ENCODE results near the gene PRDM11.

DNA sequence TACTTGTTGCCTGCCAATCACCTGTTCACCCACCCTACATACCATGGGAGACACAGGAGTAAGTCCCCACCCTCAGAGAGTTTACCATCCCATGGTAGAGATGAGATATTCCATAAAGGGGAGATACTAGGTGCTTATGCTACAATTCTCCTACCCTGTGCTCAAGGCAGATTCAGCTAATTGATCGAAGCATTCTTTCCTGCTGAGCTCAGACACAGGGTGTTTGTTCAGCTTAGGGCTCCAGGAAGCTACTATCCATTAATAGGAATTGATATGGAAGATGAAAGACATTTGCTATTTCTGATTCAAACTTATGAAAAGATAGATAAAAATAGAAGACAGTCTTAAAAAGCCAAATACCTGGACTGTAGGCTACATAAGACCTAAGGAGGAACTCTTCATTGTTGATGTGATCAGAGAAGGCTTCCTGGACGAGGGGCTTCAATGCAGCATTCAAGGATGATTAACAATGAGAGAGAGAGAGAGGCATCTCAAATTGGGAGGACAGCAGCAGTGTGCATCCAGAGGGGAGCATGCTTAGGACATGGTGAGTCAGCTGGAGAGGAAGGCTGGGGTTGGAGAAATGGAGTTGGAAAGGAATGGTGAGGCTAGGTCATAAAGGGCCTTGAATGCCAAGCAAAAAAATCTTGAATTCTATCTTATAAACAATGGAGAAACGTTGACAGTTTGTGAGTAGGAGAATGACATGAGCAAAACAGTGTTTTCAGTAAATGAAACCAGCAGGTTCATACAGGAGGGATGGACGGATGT, 124.7 kb downstream of the PRDM11 start:
- no peak for TF ChIP-seq SMAD3 (CRISPR knock-in tag; IDR thresholded peaks at IDR 0.05; ENCODE audit: borderline replicate concordance)
- TF ChIP-seq CTCF (IDR thresholded peaks at IDR 0.05): no peak
- TF ChIP-seq NFYB (CRISPR knock-in tag; conservative IDR thresholded peaks at IDR 0.05; ENCODE audit: low read depth): no peak
- TF ChIP-seq E2F1 (CRISPR knock-in tag; IDR thresholded peaks at IDR 0.05): no peak
- TF ChIP-seq MYBL2 (CRISPR knock-in tag; IDR thresholded peaks at IDR 0.05): no peak
- no peak for TF ChIP-seq ZBTB21 (CRISPR knock-in tag; IDR thresholded peaks at IDR 0.05; ENCODE audit: borderline replicate concordance)
- no peak for TF ChIP-seq HMGXB4 (CRISPR knock-in tag; IDR thresholded peaks at IDR 0.05)
- TF ChIP-seq JUN (CRISPR knock-in tag; IDR thresholded peaks at IDR 0.05): no peak
- no peak for TF ChIP-seq SP1 (CRISPR knock-in tag; conservative IDR thresholded peaks at IDR 0.05)
